Measurements from ENCODE around the gene DPP4.

DNA sequence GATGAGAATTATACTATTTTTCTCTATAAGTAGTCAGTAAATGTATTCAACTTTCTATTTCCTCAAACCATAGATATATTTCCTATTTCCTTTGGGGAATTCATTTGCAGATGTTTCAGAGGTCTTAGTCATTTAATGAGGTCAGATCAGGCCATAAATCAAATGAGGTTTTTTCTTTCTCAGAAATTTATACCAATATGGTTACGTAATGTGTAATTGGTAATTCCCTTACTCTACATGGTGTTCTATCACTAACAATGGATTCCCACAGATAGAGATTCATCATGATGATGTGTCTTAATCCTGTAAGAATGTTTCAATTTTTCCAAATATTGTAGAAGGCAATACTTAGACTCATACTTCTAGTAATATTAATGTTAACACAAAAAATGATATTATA lies 108.0 kb downstream of the DPP4 start:
- TF ChIP-seq, protein P1, sequence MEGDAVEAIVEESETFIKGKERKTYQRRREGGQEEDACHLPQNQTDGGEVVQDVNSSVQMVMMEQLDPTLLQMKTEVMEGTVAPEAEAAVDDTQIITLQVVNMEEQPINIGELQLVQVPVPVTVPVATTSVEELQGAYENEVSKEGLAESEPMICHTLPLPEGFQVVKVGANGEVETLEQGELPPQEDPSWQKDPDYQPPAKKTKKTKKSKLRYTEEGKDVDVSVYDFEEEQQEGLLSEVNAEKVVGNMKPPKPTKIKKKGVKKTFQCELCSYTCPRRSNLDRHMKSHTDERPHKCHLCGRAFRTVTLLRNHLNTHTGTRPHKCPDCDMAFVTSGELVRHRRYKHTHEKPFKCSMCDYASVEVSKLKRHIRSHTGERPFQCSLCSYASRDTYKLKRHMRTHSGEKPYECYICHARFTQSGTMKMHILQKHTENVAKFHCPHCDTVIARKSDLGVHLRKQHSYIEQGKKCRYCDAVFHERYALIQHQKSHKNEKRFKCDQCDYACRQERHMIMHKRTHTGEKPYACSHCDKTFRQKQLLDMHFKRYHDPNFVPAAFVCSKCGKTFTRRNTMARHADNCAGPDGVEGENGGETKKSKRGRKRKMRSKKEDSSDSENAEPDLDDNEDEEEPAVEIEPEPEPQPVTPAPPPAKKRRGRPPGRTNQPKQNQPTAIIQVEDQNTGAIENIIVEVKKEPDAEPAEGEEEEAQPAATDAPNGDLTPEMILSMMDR (conservative IDR thresholded peaks at IDR 0.05 in 1 of 2, IDR thresholded peaks at IDR 0.05 in 1 of 2; ENCODE audit: extremely low read depth in 1 of 2, insufficient read depth in 1 of 2, low read depth in 1 of 2, low read length in 2 of 2) = no peak
- no peak for TF ChIP-seq EZH2 (IDR thresholded peaks at IDR 0.05; ENCODE audit: borderline replicate concordance, low read length)

All from mammary epithelial cell (primary cell).